Mesenchymal stem cell (in vitro differentiated cells and primary cell): ENCODE data around the gene SLAMF8.

Experiments used
- DNase-seq: peaks from one replicate; pipeline ENCODE4 v3.0.0-alpha.2; 2013
- H2AFZ ChIP-seq: one replicate; pipeline ENCODE4 v1.6.1; 2013; ENCODE audit warnings: low read depth, mild to moderate bottlenecking, control low read depth, inconsistent platforms, low read length, moderate library complexity
- H2AK5ac ChIP-seq: 2 replicates; pipeline ENCODE4 v1.6.1; 2013; ENCODE audit warnings: low read length, moderate library complexity, mild to moderate bottlenecking, inconsistent platforms; ENCODE audit not compliant: severe bottlenecking
- H2BK120ac ChIP-seq: one replicate; pipeline ENCODE4 v1.6.1; 2013; ENCODE audit warnings: low read depth, mild to moderate bottlenecking, inconsistent platforms, low read length, moderate library complexity
- H2BK12ac ChIP-seq, 2 experiments: one replicate each; pipeline ENCODE4 v1.6.1; 2013; ENCODE audit warnings: inconsistent platforms in 2 of 2, low read length in 2 of 2, mild to moderate bottlenecking in 2 of 2, moderate library complexity in 2 of 2, control low read depth in 1 of 2
- H2BK15ac ChIP-seq: one replicate; pipeline ENCODE4 v1.6.1; 2013; ENCODE audit warnings: mild to moderate bottlenecking, low read depth, inconsistent platforms; ENCODE audit not compliant: poor library complexity, severe bottlenecking
- H2BK5ac ChIP-seq: 2 replicates; pipeline ENCODE4 v1.6.1; 2013; ENCODE audit warnings: low read depth, mild to moderate bottlenecking, low read length, control low read depth, inconsistent platforms; ENCODE audit not compliant: poor library complexity, severe bottlenecking
- H3K14ac ChIP-seq, 2 experiments: one replicate each; pipeline ENCODE4 v1.6.1; 2013; ENCODE audit warnings: inconsistent platforms in 2 of 2, low read length in 2 of 2, control low read depth in 1 of 2, mild to moderate bottlenecking in 1 of 2, moderate library complexity in 1 of 2
- H3K18ac ChIP-seq, 2 experiments: one replicate each; pipeline ENCODE4 v1.6.1; 2013; ENCODE audit warnings: inconsistent platforms in 2 of 2, low read length in 2 of 2, control low read depth in 1 of 2, low read depth in 1 of 2, mild to moderate bottlenecking in 1 of 2
- H3K23ac ChIP-seq, 2 experiments: one replicate each; pipeline ENCODE4 v1.6.1; 2013; ENCODE audit warnings: inconsistent platforms in 2 of 2, low read length in 2 of 2, mild to moderate bottlenecking in 2 of 2, moderate library complexity in 2 of 2, control low read depth in 1 of 2
- H3K27ac ChIP-seq: 2 replicates; pipeline ENCODE4 v1.5.1; 2013; ENCODE audit warnings: mild to moderate bottlenecking, moderate library complexity, low read length, control low read depth, inconsistent platforms; ENCODE audit not compliant: poor library complexity, severe bottlenecking
- H3K27me3 ChIP-seq, 2 experiments: 2 replicates each; pipeline versions ENCODE4 v1.6.1 to v1.7.0; 2013; ENCODE audit warnings: low read length in 2 of 2, mild to moderate bottlenecking in 2 of 2, moderate library complexity in 2 of 2, control low read depth in 1 of 2, inconsistent platforms in 1 of 2; ENCODE audit not compliant: control insufficient read depth in 1 of 2, insufficient read depth in 1 of 2
- H3K36me3 ChIP-seq, 2 experiments: 2 replicates each; pipeline versions ENCODE4 v1.6.1 to v1.7.0; 2013; ENCODE audit warnings: low read length in 2 of 2, control low read depth in 1 of 2, inconsistent platforms in 1 of 2, low read depth in 1 of 2, mild to moderate bottlenecking in 1 of 2; ENCODE audit not compliant: insufficient read depth in 2 of 2, control insufficient read depth in 1 of 2
- H3K4ac ChIP-seq, 2 experiments: one replicate each; pipeline ENCODE4 v1.6.1; 2013; ENCODE audit warnings: inconsistent platforms in 2 of 2, low read length in 2 of 2, mild to moderate bottlenecking in 2 of 2, moderate library complexity in 2 of 2, control low read depth in 1 of 2, low read depth in 1 of 2
- H3K4me1 ChIP-seq: 2 replicates; pipeline ENCODE4 v1.6.1; 2013; ENCODE audit warnings: low read depth, low read length, control low read depth; ENCODE audit not compliant: control insufficient read depth, insufficient read depth
- H3K4me2 ChIP-seq: 2 replicates; pipeline ENCODE4 v1.6.1; 2013; ENCODE audit warnings: low read length, mild to moderate bottlenecking, inconsistent platforms; ENCODE audit not compliant: poor library complexity, severe bottlenecking
- H3K4me3 ChIP-seq, 2 experiments: 2 replicates each; pipeline versions ENCODE4 v1.5.1 to v1.7.0; 2013; ENCODE audit warnings: low read length in 2 of 2, mild to moderate bottlenecking in 2 of 2, control low read depth in 1 of 2, low read depth in 1 of 2; ENCODE audit not compliant: insufficient read depth in 1 of 2
- H3K79me1 ChIP-seq: replicated peaks from 2 replicates; pipeline ENCODE4 v1.6.1; 2013; ENCODE audit warnings: mild to moderate bottlenecking, control low read depth, low read length, inconsistent platforms; ENCODE audit not compliant: poor library complexity, severe bottlenecking
- H3K9ac ChIP-seq: 2 replicates; pipeline ENCODE4 v1.7.0; 2013; ENCODE audit warnings: mild to moderate bottlenecking, low read length, moderate library complexity
- H3K9me3 ChIP-seq: 2 replicates; pipeline ENCODE4 v1.7.0; 2013; ENCODE audit warnings: mild to moderate bottlenecking, low read length; ENCODE audit not compliant: control insufficient read depth
- H4K8ac ChIP-seq: one replicate; pipeline ENCODE4 v1.6.1; 2013; ENCODE audit warnings: inconsistent platforms, mild to moderate bottlenecking, low read length, moderate library complexity
- H4K91ac ChIP-seq: one replicate; pipeline ENCODE4 v1.6.1; 2013; ENCODE audit warnings: mild to moderate bottlenecking, low read length, inconsistent platforms
- WGBS: methylation state at CpG from one replicate; pipeline ENCODE4 v1.1.7; 2013; ENCODE audit warnings: mixed read lengths; 5-methylcytosine and 5-hydroxymethylcytosine counted together

Gene SLAMF8

DNA sequence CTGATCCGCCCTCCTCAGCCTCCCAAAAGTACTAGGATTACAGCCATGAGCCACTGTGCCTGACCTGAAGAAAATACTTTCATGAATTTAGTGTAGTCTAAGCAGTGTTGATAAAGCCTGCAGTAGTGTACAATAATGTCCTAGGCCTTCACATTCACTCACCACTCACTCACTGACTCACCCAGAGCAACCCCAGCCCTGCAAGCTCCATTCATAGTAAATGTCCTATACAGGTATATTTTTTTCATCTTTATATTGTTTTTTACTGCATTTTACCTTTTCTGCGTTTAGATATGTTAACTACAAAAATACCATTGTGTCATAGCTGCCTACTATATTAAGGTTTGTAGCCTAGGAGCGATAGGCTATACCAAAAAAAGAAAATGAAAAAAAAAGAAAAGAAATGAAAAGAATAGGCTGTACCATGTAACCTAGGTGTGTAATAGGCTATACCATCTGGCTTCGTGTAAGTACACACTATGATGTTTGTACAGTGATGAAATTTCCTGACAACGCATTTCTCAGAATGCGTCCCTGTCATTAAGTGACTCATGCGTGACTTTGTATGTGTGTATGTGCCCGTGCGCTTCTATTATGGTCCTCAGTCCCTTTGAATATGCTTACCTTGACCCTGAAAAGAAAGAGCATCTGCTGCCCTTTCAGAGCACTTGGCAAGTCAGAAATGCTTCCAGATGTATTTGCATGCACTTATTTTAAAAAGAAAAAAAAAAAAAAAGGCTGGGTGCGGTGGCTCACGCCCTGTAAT is 9.2 kb upstream of the SLAMF8 start:
- peaks cover 21 to 30% of the 10 kb centered on the region in 2 experiments for H3K27me3 ChIP-seq
- H3K4ac ChIP-seq, result no peak overlapping the region
- no peaks in the 10 kb centered on the region for H3K9me3 ChIP-seq
- H3K4me2 ChIP-seq, result no peak overlapping the region
- H3K18ac ChIP-seq, result no peak overlapping the region
- no peak overlapping the region for H2BK15ac ChIP-seq
- H3K14ac ChIP-seq, result no peak overlapping the region
- H3K79me1 ChIP-seq, result no peaks in the 10 kb centered on the region
- WGBS, result 83% methylated on average over 7 of the region's 11 CpGs
- H2BK12ac ChIP-seq, result no peak overlapping the region
- no peak overlapping the region for H2AK5ac ChIP-seq
- no peaks in the 10 kb centered on the region for H3K4me1 ChIP-seq
- H3K36me3 ChIP-seq, result no peaks in the 10 kb centered on the region
- H2AFZ ChIP-seq, result no peak overlapping the region
- H3K4me3 ChIP-seq, result no peak overlapping the region
- no peak overlapping the region for H4K91ac ChIP-seq
- no peak overlapping the region for H3K27ac ChIP-seq
- no peak overlapping the region for H3K23ac ChIP-seq
- no peak overlapping the region for H2BK120ac ChIP-seq
- no peak for DNase-seq
- no peak overlapping the region for H2BK5ac ChIP-seq
- H4K8ac ChIP-seq, result no peak overlapping the region
- H3K9ac ChIP-seq, result no peak overlapping the region

DNA sequence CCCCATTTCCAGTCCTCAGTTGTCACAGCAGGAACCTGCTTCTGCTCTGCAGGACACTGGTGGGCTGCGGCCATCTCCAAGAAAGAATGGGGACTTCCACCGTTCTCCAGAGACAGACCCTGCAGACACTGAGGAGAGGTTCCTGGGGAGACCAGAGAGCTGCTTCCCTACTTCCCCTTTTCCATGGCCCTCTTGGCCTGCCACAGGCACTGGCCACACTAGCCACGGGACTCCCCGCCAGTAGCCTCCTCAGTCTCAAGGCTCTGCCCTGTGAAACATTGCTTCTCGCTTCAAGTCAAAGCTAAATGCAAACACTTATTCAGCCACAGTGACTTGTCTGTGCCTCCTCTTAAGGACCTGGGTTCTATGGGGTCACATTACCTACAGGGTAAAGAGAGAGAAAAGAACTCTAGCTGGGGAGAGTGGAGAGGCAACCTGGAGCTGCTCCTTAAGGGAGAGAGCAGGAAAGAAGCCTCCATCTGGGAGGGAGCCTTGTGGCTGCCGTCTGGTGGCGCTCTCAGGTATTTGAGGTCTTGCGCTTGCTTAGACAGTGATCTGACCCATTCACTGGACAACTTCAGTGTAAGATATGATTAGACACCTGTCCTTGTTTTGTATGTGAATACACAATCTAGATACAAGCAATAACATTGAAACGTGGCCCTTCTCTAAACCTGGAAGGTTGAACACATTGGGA is 5.4 kb upstream of the SLAMF8 start:
- 56% methylated on average over 7 of the region's 9 CpGs for WGBS

GRCh38 chr1:159823406-159823805 is 3.3 kb upstream of the SLAMF8 start:
- H3K4me3 ChIP-seq, result no peak overlapping the region
- no peak overlapping the region for H2BK5ac ChIP-seq
- H2AK5ac ChIP-seq, result no peak overlapping the region
- no peak overlapping the region for H3K23ac ChIP-seq
- DNase-seq, result no peak
- H4K91ac ChIP-seq, result no peak overlapping the region
- H2AFZ ChIP-seq, result no peak overlapping the region
- 9% methylated on average over 6 of the region's 7 CpGs for WGBS
- H3K4ac ChIP-seq, result no peak overlapping the region
- H3K9me3 ChIP-seq, result no peaks in the 10 kb centered on the region
- H2BK120ac ChIP-seq, result no peak overlapping the region
- H3K27ac ChIP-seq, result no peak overlapping the region
- no peak overlapping the region for H3K9ac ChIP-seq
- no peak overlapping the region for H3K18ac ChIP-seq
- no peak overlapping the region for H3K4me2 ChIP-seq
- no peaks in the 10 kb centered on the region for H3K79me1 ChIP-seq
- H3K36me3 ChIP-seq, result peaks cover 0 to 4% of the 10 kb centered on the region in 2 experiments
- H2BK12ac ChIP-seq, result no peak overlapping the region
- peaks cover 19% of the 10 kb centered on the region for H3K4me1 ChIP-seq
- H3K14ac ChIP-seq, result peak overlapping the region in 1 of 2 experiments; percentile 48
- H4K8ac ChIP-seq, result no peak overlapping the region
- H2BK15ac ChIP-seq, result no peak overlapping the region
- peaks cover 34 to 42% of the 10 kb centered on the region in 2 experiments for H3K27me3 ChIP-seq

More for the DNA sequence above, 5.4 kb upstream of the SLAMF8 start:
- Histone ChIP-seq H2AK5ac (no peak overlapping the region), H2BK5ac (peak overlapping the region; percentile 11), H3K27ac (no peak overlapping the region), H3K4me3 (no peak overlapping the region), H3K4me1 (peaks cover 6% of the 10 kb centered on the region), H3K18ac (no peak overlapping the region), H3K27me3 (peaks cover 34 to 42% of the 10 kb centered on the region in 2 experiments), H2AFZ (no peak overlapping the region), H4K91ac (no peak overlapping the region), H3K14ac (no peak overlapping the region), H3K23ac (peak overlapping the region in 1 of 2 experiments; percentile 14), H3K9me3 (no peaks in the 10 kb centered on the region), H3K9ac (no peak overlapping the region), H2BK120ac (no peak overlapping the region), H3K79me1 (no peaks in the 10 kb centered on the region), H4K8ac (no peak overlapping the region), H3K4me2 (no peak overlapping the region), H2BK15ac (no peak overlapping the region), H2BK12ac (no peak overlapping the region), H3K36me3 (peaks cover 0 to 2% of the 10 kb centered on the region in 2 experiments), H3K4ac (no peak overlapping the region)
- DNase-seq, result no peak

DNA sequence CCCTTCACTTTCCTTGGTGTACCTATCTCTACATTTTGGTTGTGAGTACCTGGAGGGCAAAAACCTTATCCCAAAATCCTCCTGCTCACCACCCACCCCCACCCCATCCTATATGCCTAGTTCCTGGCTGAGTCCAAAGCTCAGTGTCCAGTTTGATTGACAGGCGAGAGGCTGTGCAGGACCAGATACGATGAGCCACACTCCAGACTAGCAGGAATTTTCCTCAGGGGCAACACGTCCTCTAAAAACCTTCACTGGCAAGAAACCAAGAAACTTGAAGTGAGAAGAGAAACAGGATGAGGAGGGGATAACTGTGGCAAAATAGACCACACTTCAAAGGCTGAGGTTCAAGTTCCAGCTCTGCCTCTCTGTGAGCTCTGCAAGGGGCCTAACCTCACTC is 1.1 kb upstream of the SLAMF8 start:
- Histone ChIP-seq H3K27ac (no peak overlapping the region), H2BK120ac (no peak overlapping the region), H2BK12ac (no peak overlapping the region), H3K36me3 (peaks cover 0 to 4% of the 10 kb centered on the region in 2 experiments), H2BK5ac (no peak overlapping the region), H3K23ac (no peak overlapping the region), H3K79me1 (no peaks in the 10 kb centered on the region), H2AFZ (no peak overlapping the region), H3K4me1 (peaks cover 27% of the 10 kb centered on the region), H4K8ac (no peak overlapping the region), H3K4me2 (no peak overlapping the region), H3K9me3 (no peaks in the 10 kb centered on the region), H3K4me3 (no peak overlapping the region), H2BK15ac (no peak overlapping the region), H3K4ac (no peak overlapping the region), H4K91ac (no peak overlapping the region), H3K9ac (no peak overlapping the region), H3K27me3 (peaks cover 29 to 39% of the 10 kb centered on the region in 2 experiments), H3K14ac (no peak overlapping the region), H2AK5ac (no peak overlapping the region), H3K18ac (no peak overlapping the region)
- DNase-seq, result no peak
- 71% methylated on average over 2 of the region's 3 CpGs for WGBS
